Measurements from ENCODE around the gene GOLGA7B.

Gene GOLGA7B

GRCh38 chr10:97896756-97897358 is 47.2 kb downstream of the GOLGA7B start:
- H3K27ac ChIP-seq (ENCODE audit: extremely low read depth, low read depth, low read length) = no peak overlapping the region
- ChIA-PET CTCF (interaction anchor here (1.2 kb wide), 1 partner anchor 12 kb away, joined by 3 read pairs; no protein-coding TSS in a partner anchor), POLR2A (interaction anchor here (1.0 kb wide), 1 partner anchor 8 kb away, joined by 3 read pairs; no protein-coding TSS in a partner anchor)
- H3K9me3 ChIP-seq (ENCODE audit: control insufficient read depth, insufficient read depth, low read depth, low read length) = no peaks in the 10 kb centered on the region
- no peaks in the 10 kb centered on the region for H3K4me1 ChIP-seq (ENCODE audit: control insufficient read depth, insufficient read depth, low read length)
- no peaks in the 10 kb centered on the region for H3K36me3 ChIP-seq (ENCODE audit: control insufficient read depth in 2 of 2, insufficient read depth in 1 of 2, low read length in 2 of 2)
- no peak overlapping the region for H3K4me3 ChIP-seq (ENCODE audit: low read depth, low read length)
- no peak for TF ChIP-seq ZNF670 (tag by site-specific recombination; IDR thresholded peaks at IDR 0.05; ENCODE audit: low read depth)
- TF ChIP-seq ZNF341 (tag by site-specific recombination; IDR thresholded peaks at IDR 0.05; ENCODE audit: low read depth) = no peak
- TF ChIP-seq GLIS2 (tag by site-specific recombination; IDR thresholded peaks at IDR 0.05) = no peak
- no peak for TF ChIP-seq ZBTB11 (tag by site-specific recombination; conservative IDR thresholded peaks at IDR 0.05; ENCODE audit: low read depth)
- TF ChIP-seq ZSCAN5A (tag by site-specific recombination; IDR thresholded peaks at IDR 0.05) = no peak
- no peak for TF ChIP-seq ZNF645 (tag by site-specific recombination; IDR thresholded peaks at IDR 0.05)
- TF ChIP-seq ZNF510 (tag by site-specific recombination; IDR thresholded peaks at IDR 0.05; ENCODE audit: insufficient replicate concordance) = no peak
- no peak for TF ChIP-seq ZNF785 (tag by site-specific recombination; IDR thresholded peaks at IDR 0.05)
- no peak for TF ChIP-seq HOXD13 (CRISPR knock-in tag; IDR thresholded peaks at IDR 0.05; ENCODE audit: borderline replicate concordance)
- TF ChIP-seq ZFP3 (tag by site-specific recombination; IDR thresholded peaks at IDR 0.05; ENCODE audit: low read depth) = no peak
- TF ChIP-seq ZNF10 (tag by site-specific recombination; IDR thresholded peaks at IDR 0.05) = no peak

GRCh38 chr10:97898429-97898828 is 48.8 kb downstream of the GOLGA7B start:
- POLR2A ChIA-PET = interaction anchor here (0.7 to 1.1 kb wide), 3 partner anchors 9 to 162 kb away, joined by 3 read pairs; partner anchors contain the start of gene ZFYVE27
- Histone ChIP-seq H3K4me3 (ENCODE audit: low read depth, low read length) (no peak overlapping the region), H3K36me3 (ENCODE audit: control insufficient read depth in 2 of 2, insufficient read depth in 1 of 2, low read length in 2 of 2) (no peaks in the 10 kb centered on the region), H3K27ac (ENCODE audit: extremely low read depth, low read depth, low read length) (no peak overlapping the region), H3K4me1 (ENCODE audit: control insufficient read depth, insufficient read depth, low read length) (no peaks in the 10 kb centered on the region), H3K9me3 (ENCODE audit: control insufficient read depth, insufficient read depth, low read depth, low read length) (no peaks in the 10 kb centered on the region)
- TF ChIP-seq GLIS1 (tag by site-specific recombination; IDR thresholded peaks at IDR 0.05) = peak; percentile 85
- TF ChIP-seq KLF9 (tag by site-specific recombination; IDR thresholded peaks at IDR 0.05; ENCODE audit: low read depth) = 0 out of 2 replicates have a peak, but pooled peaks have one; percentile 14
- TF ChIP-seq ZNF341 (tag by site-specific recombination; IDR thresholded peaks at IDR 0.05; ENCODE audit: low read depth) = peak; percentile 86
- TF ChIP-seq SETDB1 (IDR thresholded peaks at IDR 0.05; ENCODE audit: insufficient read length, low read length) = no peak
- CTCF ChIA-PET = interaction anchor here (0.6 to 1.2 kb wide), 3 partner anchors 9 to 168 kb away, joined by 3 to 5 read pairs (median 4); no protein-coding TSS in a partner anchor

GRCh38 chr10:97901381-97901780 is 51.7 kb downstream of the GOLGA7B start:
- H3K4me1 ChIP-seq (ENCODE audit: control insufficient read depth, insufficient read depth, low read length) = no peaks in the 10 kb centered on the region; the same call in 1 of the 2 replicates
- TF ChIP-seq ELK4 (IDR thresholded peaks at IDR 0.05; ENCODE audit: borderline replicate concordance, low read depth, low read length) (no peak), ZNF792 (tag by site-specific recombination; IDR thresholded peaks at IDR 0.05) (no peak), ZNF621 (tag by site-specific recombination; IDR thresholded peaks at IDR 0.05) (no peak), ZNF416 (tag by site-specific recombination; IDR thresholded peaks at IDR 0.05) (no peak), ZNF692 (tag by site-specific recombination; IDR thresholded peaks at IDR 0.05) (no peak), ZNF239 (tag by site-specific recombination; IDR thresholded peaks at IDR 0.05) (no peak), ZNF184 (tag by site-specific recombination; IDR thresholded peaks at IDR 0.05) (no peak), ZBTB1 (tag by site-specific recombination; IDR thresholded peaks at IDR 0.05) (no peak), ZNF654 (tag by site-specific recombination; IDR thresholded peaks at IDR 0.05; ENCODE audit: low read depth) (no peak)

More at GRCh38 chr10:97901381-97901780, 51.7 kb downstream of the GOLGA7B start:
- Histone ChIP-seq H3K36me3 (ENCODE audit: control insufficient read depth in 2 of 2, insufficient read depth in 1 of 2, low read length in 2 of 2) (no peaks in the 10 kb centered on the region), H3K9me3 (ENCODE audit: control insufficient read depth, insufficient read depth, low read depth, low read length) (no peaks in the 10 kb centered on the region), H3K27ac (ENCODE audit: extremely low read depth, low read depth, low read length) (no peak overlapping the region), H3K4me3 (ENCODE audit: low read depth, low read length) (no peak overlapping the region)
- POLR2A ChIA-PET = no interaction called here
- CTCF ChIA-PET = interaction anchor here (1.0 kb wide), 1 partner anchor 14 kb away, joined by 6 read pairs; no protein-coding TSS in a partner anchor

Data from HEK293 (cell line).